NB4 (cell line): ENCODE measurements around the gene GPR158.

ENCODE experiments used
- DNase-seq: peaks from one replicate; pipeline ENCODE4 v3.0.0; 2010; ENCODE audit warnings: low read depth
- H3K4me3 ChIP-seq: one replicate; pipeline ENCODE4 v1.5.1; 2011; ENCODE audit warnings: mild to moderate bottlenecking, low read depth, low read length, moderate library complexity
- MYC ChIP-seq: IDR thresholded peaks from 2 replicates; pipeline ENCODE4 v1.6.1; 2011; ENCODE audit warnings: low read depth, low read length
- POLR2A ChIP-seq: IDR thresholded peaks from 2 replicates; pipeline ENCODE4 v1.6.1; 2011; ENCODE audit warnings: mild to moderate bottlenecking; ENCODE audit not compliant: insufficient read length; ENCODE audit errors: extremely low read depth
- TF ChIP-seq, protein P1 (sequence below): IDR thresholded peaks from 2 replicates; pipeline ENCODE4 v1.6.1; 2011; ENCODE audit warnings: low read depth, low read length
- TF ChIP-seq, protein P2 (sequence below): IDR thresholded peaks from one replicate; pipeline ENCODE4 v1.5.1; 2012; ENCODE audit warnings: low read depth, low read length

Gene GPR158

DNA sequence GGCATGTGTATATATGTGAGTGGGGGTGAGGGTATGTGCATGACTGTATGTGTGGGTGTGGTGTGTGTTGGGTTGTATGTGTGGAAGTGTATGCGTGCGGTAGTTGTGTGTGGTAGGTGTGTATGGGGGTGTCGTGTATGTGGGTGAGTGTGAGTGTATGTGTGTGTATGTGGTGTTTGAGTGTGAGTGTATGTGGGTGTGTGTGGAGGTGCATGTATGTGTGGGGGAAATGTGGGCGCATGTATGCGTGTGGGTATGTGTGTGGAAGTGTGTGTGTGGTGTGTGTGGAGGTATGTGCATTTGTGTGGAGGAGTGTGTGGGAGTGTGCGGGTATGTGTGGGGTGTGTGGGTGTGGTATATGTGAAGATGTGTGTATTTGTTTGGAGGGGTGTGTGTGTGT, 269.5 kb downstream of the GPR158 start:
- TF ChIP-seq MYC (no peak), POLR2A (no peak)
- TF ChIP-seq, protein P1, sequence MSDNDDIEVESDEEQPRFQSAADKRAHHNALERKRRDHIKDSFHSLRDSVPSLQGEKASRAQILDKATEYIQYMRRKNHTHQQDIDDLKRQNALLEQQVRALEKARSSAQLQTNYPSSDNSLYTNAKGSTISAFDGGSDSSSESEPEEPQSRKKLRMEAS, result no peak
- TF ChIP-seq, protein P2, sequence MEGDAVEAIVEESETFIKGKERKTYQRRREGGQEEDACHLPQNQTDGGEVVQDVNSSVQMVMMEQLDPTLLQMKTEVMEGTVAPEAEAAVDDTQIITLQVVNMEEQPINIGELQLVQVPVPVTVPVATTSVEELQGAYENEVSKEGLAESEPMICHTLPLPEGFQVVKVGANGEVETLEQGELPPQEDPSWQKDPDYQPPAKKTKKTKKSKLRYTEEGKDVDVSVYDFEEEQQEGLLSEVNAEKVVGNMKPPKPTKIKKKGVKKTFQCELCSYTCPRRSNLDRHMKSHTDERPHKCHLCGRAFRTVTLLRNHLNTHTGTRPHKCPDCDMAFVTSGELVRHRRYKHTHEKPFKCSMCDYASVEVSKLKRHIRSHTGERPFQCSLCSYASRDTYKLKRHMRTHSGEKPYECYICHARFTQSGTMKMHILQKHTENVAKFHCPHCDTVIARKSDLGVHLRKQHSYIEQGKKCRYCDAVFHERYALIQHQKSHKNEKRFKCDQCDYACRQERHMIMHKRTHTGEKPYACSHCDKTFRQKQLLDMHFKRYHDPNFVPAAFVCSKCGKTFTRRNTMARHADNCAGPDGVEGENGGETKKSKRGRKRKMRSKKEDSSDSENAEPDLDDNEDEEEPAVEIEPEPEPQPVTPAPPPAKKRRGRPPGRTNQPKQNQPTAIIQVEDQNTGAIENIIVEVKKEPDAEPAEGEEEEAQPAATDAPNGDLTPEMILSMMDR, result no peak
- no peak for DNase-seq
- H3K4me3 ChIP-seq, result no peak overlapping the region

DNA sequence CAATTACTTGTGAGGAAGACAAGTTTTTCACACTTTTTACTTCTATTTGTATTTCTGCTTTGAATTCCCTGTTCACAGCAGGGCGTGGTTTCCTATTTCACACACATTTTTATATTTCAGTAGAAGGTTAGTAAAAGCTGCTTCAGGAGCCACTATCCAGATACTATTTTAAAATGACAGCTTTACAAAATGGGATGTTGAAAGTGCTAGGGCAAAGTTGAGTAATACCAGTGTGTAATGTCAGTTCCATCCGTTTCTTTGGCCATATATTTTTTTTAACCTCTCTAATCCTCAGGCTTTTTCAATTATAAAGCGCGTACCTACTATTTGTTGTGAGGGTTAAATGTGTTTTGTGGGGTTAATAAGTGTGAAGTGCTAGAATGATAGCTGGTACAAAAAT, 276.6 kb downstream of the GPR158 start:
- no peak for DNase-seq
- no peak for TF ChIP-seq POLR2A
- TF ChIP-seq, protein P2, result no peak
- TF ChIP-seq MYC, result no peak
- TF ChIP-seq, protein P1, result no peak
- no peak overlapping the region for H3K4me3 ChIP-seq

DNA sequence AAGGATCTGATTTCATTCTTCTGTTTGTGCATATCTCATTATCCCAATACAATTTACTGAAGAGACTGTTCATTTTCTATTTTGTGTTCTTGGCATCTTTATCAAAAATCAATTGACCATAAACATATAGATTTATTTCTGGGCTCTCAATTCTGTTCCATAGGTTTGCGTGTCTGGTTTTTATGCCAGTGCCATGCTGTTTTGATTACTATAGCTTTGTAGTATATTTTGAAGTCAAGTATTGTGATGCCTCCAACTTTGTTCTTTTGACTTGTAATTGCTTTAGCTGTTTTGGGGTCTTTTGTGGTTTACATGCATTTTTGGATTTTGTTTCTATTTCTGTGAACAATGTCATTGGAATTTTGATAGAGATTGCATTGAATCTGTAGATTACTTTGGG, 278.8 kb downstream of the GPR158 start:
- TF ChIP-seq, protein P2, result no peak
- TF ChIP-seq, protein P1, result no peak
- TF ChIP-seq POLR2A, result no peak
- no peak for TF ChIP-seq MYC
- H3K4me3 ChIP-seq, result no peak overlapping the region
- no peak for DNase-seq

DNA sequence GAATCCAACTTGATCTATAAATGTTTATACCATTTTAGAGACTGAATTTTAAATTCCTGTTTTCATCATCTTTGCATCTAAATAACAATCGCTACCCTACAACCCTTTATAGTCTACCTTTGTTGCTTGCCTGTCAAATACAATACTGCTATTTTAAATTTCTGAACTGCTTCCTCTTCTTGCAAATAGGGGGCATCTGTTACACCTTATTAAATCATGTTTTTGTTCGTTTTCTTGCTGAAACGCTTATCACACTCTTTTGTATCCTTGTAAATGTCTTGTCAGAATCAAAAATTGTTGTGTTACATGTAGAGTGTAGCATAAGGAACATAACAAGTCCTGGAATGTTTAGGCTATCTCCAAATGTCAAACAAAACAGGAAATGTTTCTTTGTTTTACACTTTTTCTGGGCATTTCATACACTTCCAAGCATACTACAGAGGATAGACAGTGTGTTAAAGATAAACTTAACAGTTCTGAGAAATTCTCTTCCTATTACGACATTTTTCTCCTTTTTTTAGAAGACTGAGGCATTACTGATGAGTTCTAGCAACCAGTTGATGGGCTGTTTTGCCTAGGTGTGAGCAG, 281.3 kb downstream of the GPR158 start:
- no peak overlapping the region for H3K4me3 ChIP-seq
- DNase-seq, result no peak
- TF ChIP-seq MYC, result no peak
- TF ChIP-seq, protein P1, result no peak

DNA sequence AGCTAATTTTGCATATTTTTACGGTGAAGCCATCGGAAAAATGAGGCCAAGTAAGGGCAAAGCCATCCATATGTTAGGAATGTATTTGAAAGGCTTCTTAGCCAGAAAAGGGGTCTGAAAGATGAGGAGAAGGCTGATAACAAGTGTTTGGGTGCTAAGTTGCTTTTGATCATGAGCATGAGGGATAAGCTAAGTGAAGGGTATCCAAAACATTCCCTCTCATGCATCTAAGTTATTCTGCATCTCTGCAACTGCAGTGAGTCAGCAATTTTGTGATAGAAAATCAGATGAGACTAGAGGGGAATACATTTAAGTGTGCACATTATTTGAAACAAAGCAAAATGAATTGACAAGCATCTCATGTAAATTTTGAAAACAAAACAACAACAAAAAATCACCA, 282.8 kb downstream of the GPR158 start:
- DNase-seq, result no peak
- no peak for TF ChIP-seq POLR2A
- TF ChIP-seq, protein P2, result no peak
- TF ChIP-seq, protein P1, result no peak
- no peak for TF ChIP-seq MYC

DNA sequence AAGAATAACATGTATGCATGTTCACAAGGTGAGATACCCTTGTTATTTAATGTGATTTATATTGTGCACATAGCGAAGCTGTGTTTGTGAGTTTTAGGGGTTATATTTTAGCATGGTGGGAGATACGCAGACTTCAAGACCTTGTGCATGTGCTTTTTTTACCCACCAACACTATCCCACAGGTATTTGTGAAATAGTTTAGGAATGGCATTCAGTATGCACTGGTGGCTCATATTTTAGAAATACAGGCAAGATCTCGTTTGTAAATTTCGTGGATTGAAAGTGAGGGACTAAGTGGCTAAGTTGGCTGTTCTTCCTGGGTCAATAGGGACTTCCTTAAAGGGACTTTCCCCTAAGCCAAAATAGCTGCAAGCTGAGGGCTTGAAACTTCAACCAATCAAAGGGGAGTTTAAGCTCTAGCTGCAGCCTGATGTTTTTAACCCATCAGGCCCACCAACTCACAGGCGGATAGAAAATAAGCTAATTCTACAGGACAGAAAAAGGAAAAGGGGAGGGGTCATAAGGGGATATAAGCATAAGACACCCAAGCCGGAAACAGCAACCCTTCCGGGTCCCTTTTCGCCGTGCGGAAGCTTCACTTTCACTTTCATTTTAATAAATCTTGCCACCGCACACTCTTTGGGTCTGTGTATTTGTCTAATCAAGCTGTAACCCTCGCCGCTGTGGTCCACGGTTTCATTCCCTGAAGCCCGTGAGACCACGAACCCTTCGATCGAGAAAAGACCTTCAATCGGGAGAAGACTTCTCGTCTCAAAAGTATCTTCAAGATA, 291.0 kb downstream of the GPR158 start:
- DNase-seq, result no peak
- no peak overlapping the region for H3K4me3 ChIP-seq
- TF ChIP-seq, protein P1, result no peak
- TF ChIP-seq, protein P2, result no peak
- no peak for TF ChIP-seq POLR2A
- TF ChIP-seq MYC, result no peak

More for the DNA sequence above, 282.8 kb downstream of the GPR158 start:
- H3K4me3 ChIP-seq, result no peak overlapping the region
